SK-N-SH (cell line): ENCODE results near the gene ADAP1. TPM values are rescaled to one million over a fixed set of nuclear protein-coding genes. Genes with fewer than 3 reads are reported as not detected.

Source experiments
- CTCF ChIA-PET: fragments of 300-600, 350-600 bp; formaldehyde crosslinking; extraction: SDS; loops from one replicate; lab custom pipeline; 2021; lab: Yijun Ruan, JAX
- POLR2A ChIA-PET: fragments of 350-600 bp; sonication (Branson Sonifier 250); formaldehyde crosslinking; extraction: SDS; loops from one replicate; lab custom pipeline; 2020; ENCODE audit warnings: antibody characterized with exemption, inconsistent platforms; lab: Yijun Ruan, JAX
- DNase-seq: peaks from one replicate; pipeline ENCODE4 v3.0.0; 2012
- H2AFZ ChIP-seq: fragments of 200-600 bp; sonication (generic); 2 replicates; pipeline ENCODE4 v1.8.1; 2016; ENCODE audit warnings: antibody characterized with exemption, mild to moderate bottlenecking, low read depth
- H3F3A ChIP-seq: fragments of 200-600 bp; sonication (generic); replicated peaks from 2 replicates; pipeline ENCODE3; 2016; ENCODE audit warnings: antibody characterized with exemption, mild to moderate bottlenecking; ENCODE audit not compliant: insufficient read depth
- H3K27ac ChIP-seq, 2 experiments: fragments of 200-500 bp in 1 of 2; fragments of 200-600 bp in 1 of 2; sonication (Bioruptor generic) in 1 of 2; sonication (generic), shearing (Covaris generic) in 1 of 2; 2 replicates each; pipeline versions ENCODE4 v1.5.1 to v1.6.1; 2014 to 2016; ENCODE audit warnings: low read depth in 2 of 2, inconsistent platforms in 1 of 2, low read length in 1 of 2, mild to moderate bottlenecking in 1 of 2, mixed read lengths in 1 of 2
- H3K27me3 ChIP-seq: fragments of 200-600 bp; sonication (generic), shearing (Covaris generic); 2 replicates; pipeline ENCODE4 v1.6.1; 2016; ENCODE audit warnings: mixed run types; ENCODE audit not compliant: insufficient read depth
- H3K36me3 ChIP-seq, 2 experiments: fragments of 200-500 bp in 1 of 2; fragments of 200-600 bp in 1 of 2; sonication (Bioruptor generic) in 1 of 2; sonication (generic) in 1 of 2; replicated peaks in 1 of 2; 2 replicates each; pipeline versions ENCODE3 to v1.5.1; 2014 to 2016; ENCODE audit warnings: low read length in 1 of 2, mild to moderate bottlenecking in 1 of 2; ENCODE audit not compliant: insufficient read depth in 2 of 2, control insufficient read depth in 1 of 2
- H3K4me1 ChIP-seq, 2 experiments: fragments of 200-500 bp in 1 of 2; fragments of 200-600 bp in 1 of 2; sonication (Bioruptor generic) in 1 of 2; sonication (generic), shearing (Covaris generic) in 1 of 2; 2 replicates each; pipeline versions ENCODE4 v1.5.1 to v1.6.1; 2014 to 2016; ENCODE audit warnings: low read depth in 1 of 2, low read length in 1 of 2, mixed run types in 1 of 2; ENCODE audit not compliant: insufficient read depth in 2 of 2, control insufficient read depth in 1 of 2
- H3K4me2 ChIP-seq: fragments of 200-600 bp; sonication (generic), shearing (Covaris generic); 2 replicates; pipeline ENCODE4 v1.6.1; 2017; ENCODE audit warnings: mixed run types
- H3K4me3 ChIP-seq, 2 experiments: fragments of 200-500 bp in 1 of 2; fragments of 200-600 bp in 1 of 2; sonication (Bioruptor generic) in 1 of 2; sonication (generic), shearing (Covaris generic) in 1 of 2; 2 replicates each; pipeline versions ENCODE4 v1.5.1 to v1.8.1; 2014 to 2016; ENCODE audit warnings: low read depth in 2 of 2, inconsistent platforms in 1 of 2, low read length in 1 of 2, mild to moderate bottlenecking in 1 of 2, mixed read lengths in 1 of 2, moderate library complexity in 1 of 2
- H3K79me2 ChIP-seq: fragments of 200-600 bp; sonication (generic); 2 replicates; pipeline ENCODE4 v1.8.1; 2017; ENCODE audit warnings: mild to moderate bottlenecking; ENCODE audit not compliant: insufficient read depth
- H3K9ac ChIP-seq: fragments of 200-600 bp; sonication (generic); 2 replicates; pipeline ENCODE4 v1.6.1; 2017; ENCODE audit warnings: mixed run types
- H3K9me2 ChIP-seq: fragments of 200-600 bp; sonication (generic); 2 replicates; pipeline ENCODE4 v1.6.1; 2017; ENCODE audit warnings: mixed run types
- H3K9me3 ChIP-seq: fragments of 200-600 bp; sonication (generic); 2 replicates; pipeline ENCODE4 v1.6.1; 2017; ENCODE audit warnings: mixed run types, mild to moderate bottlenecking, moderate library complexity
- H4K20me1 ChIP-seq: fragments of 200-600 bp; sonication (generic); 2 replicates; pipeline ENCODE4 v1.6.1; 2017; ENCODE audit warnings: mild to moderate bottlenecking, mixed run types; ENCODE audit not compliant: insufficient read depth
- CHD2 ChIP-seq: fragments of 150-350 bp; IDR thresholded peaks from 2 replicates; pipeline ENCODE4 v1.6.1; 2018; ENCODE audit warnings: low read length; ENCODE audit not compliant: partially characterized antibody
- EP300 ChIP-seq, 2 experiments: IDR thresholded peaks; 2 replicates each; pipeline versions ENCODE4 v1.4.0 to v1.6.1; 2012; ENCODE audit warnings: borderline replicate concordance in 1 of 2, low read depth in 1 of 2, low read length in 1 of 2
- EZH2phosphoT487 ChIP-seq: fragments of 200-600 bp; sonication (generic); IDR thresholded peaks from 2 replicates; pipeline ENCODE4 v1.6.1; 2017; ENCODE audit warnings: low read depth, mixed run types, mild to moderate bottlenecking, antibody characterized with exemption, moderate library complexity, borderline replicate concordance
- GABPA ChIP-seq: IDR thresholded peaks from 2 replicates; pipeline ENCODE4 v1.4.0; 2012; ENCODE audit warnings: low read depth, mild to moderate bottlenecking
- JUND ChIP-seq: IDR thresholded peaks from 2 replicates; pipeline ENCODE4 v1.4.0; 2012
- MAX ChIP-seq: IDR thresholded peaks from 2 replicates; pipeline ENCODE4 v1.4.0; 2012; ENCODE audit warnings: low read depth
- NRF1 ChIP-seq: IDR thresholded peaks from 2 replicates; pipeline ENCODE4 v1.6.1; 2012; ENCODE audit warnings: low read depth, mild to moderate bottlenecking, low read length
- POLR2AphosphoS5 ChIP-seq: IDR thresholded peaks from 2 replicates; pipeline ENCODE4 v1.6.1; 2012; ENCODE audit warnings: low read depth, low read length
- RAD21 ChIP-seq: IDR thresholded peaks from 2 replicates; pipeline ENCODE4 v1.6.1; 2012; ENCODE audit warnings: mild to moderate bottlenecking, low read length
- TCF12 ChIP-seq: IDR thresholded peaks from 2 replicates; pipeline ENCODE4 v1.4.0; 2012
- TEAD4 ChIP-seq: IDR thresholded peaks from 2 replicates; pipeline ENCODE4 v1.4.0; 2012; ENCODE audit warnings: mild to moderate bottlenecking, borderline replicate concordance; ENCODE audit not compliant: insufficient read depth
- ZBTB33 ChIP-seq: IDR thresholded peaks from 2 replicates; pipeline ENCODE4 v1.4.0; 2012; ENCODE audit warnings: low read depth, borderline replicate concordance
- whole genome bisulfite sequencing: methylation state at CpG from one replicate; pipeline ENCODE4 v1.1.6; 2017; ENCODE audit warnings: low lambda C conversion rate; 5-methylcytosine and 5-hydroxymethylcytosine counted together
- polyA plus RNA-seq, 3 experiments: library from polyadenylated mRNA; depleted of rRNA; stranded (reverse); fragments of >200 nt; gene quantifications; 2 replicates each; pipeline ENCODE4 v1.2.3, GENCODE V29; 2012
- TF ChIP-seq, protein P1 (sequence below): fragments of 200-600 bp; sonication (generic); IDR thresholded peaks from 2 replicates; pipeline ENCODE4 v1.6.1; 2017; ENCODE audit warnings: antibody characterized with exemption, mild to moderate bottlenecking, moderate library complexity
- TF ChIP-seq, protein P2 (sequence below): fragments of 150-350 bp; IDR thresholded peaks from 2 replicates; pipeline ENCODE4 v1.6.1; 2016; ENCODE audit warnings: mild to moderate bottlenecking, low read depth, low read length

ADAP1 gene
- polyA plus RNA-seq, 1 of the 3 experiments (the other 2 are of a cell fraction) = 3.2 TPM

GRCh38 chr7:997404-998395, 43.2 kb upstream of the ADAP1 start:
- Histone ChIP-seq H2AFZ (no peak overlapping the region), H3K9me3 (no peaks in the 10 kb centered on the region), H3K9ac (no peak overlapping the region), H3K9me2 (no peaks in the 10 kb centered on the region), H3K4me2 (no peak overlapping the region), H3K36me3 (peaks cover 4 to 44% of the 10 kb centered on the region in 2 experiments), H3K4me3 (no peak overlapping the region), H3K27me3 (no peaks in the 10 kb centered on the region), H3K4me1 (peaks cover 3 to 6% of the 10 kb centered on the region in 2 experiments; a peak in 2 of 4 replicates), H3K27ac (no peak overlapping the region), H4K20me1 (peaks cover 4% of the 10 kb centered on the region; the same call in 1 of the 2 replicates), H3K79me2 (no peaks in the 10 kb centered on the region), H3F3A (peaks cover 10% of the 10 kb centered on the region)
- WGBS = 95% methylated on average over 36 of the region's 45 CpGs
- no peak for DNase-seq
- POLR2A ChIA-PET = no interaction called here
- CTCF ChIA-PET = interaction anchor here (0.8 to 11.2 kb wide), 5 partner anchors 56 to 146 kb away, joined by 3 to 756 read pairs (median 114); partner anchors contain the start of genes GPER1 and GPR146
- TF ChIP-seq MAX = no peak
- TF ChIP-seq POLR2AphosphoS5 = no peak
- TF ChIP-seq JUND = no peak
- TF ChIP-seq CHD2 = no peak
- TF ChIP-seq ZBTB33 = no peak
- no peak for TF ChIP-seq TCF12
- TF ChIP-seq RAD21 = no peak
- TF ChIP-seq EP300 (IDR thresholded peaks at IDR 0.05; ENCODE audit: borderline replicate concordance in 1 of 2, low read depth in 1 of 2, low read length in 1 of 2) = no peak
- TF ChIP-seq GABPA = no peak
- TF ChIP-seq NRF1 = no peak
- TF ChIP-seq TEAD4 = no peak
- TF ChIP-seq EZH2phosphoT487 = no peak
- TF ChIP-seq, protein P1, sequence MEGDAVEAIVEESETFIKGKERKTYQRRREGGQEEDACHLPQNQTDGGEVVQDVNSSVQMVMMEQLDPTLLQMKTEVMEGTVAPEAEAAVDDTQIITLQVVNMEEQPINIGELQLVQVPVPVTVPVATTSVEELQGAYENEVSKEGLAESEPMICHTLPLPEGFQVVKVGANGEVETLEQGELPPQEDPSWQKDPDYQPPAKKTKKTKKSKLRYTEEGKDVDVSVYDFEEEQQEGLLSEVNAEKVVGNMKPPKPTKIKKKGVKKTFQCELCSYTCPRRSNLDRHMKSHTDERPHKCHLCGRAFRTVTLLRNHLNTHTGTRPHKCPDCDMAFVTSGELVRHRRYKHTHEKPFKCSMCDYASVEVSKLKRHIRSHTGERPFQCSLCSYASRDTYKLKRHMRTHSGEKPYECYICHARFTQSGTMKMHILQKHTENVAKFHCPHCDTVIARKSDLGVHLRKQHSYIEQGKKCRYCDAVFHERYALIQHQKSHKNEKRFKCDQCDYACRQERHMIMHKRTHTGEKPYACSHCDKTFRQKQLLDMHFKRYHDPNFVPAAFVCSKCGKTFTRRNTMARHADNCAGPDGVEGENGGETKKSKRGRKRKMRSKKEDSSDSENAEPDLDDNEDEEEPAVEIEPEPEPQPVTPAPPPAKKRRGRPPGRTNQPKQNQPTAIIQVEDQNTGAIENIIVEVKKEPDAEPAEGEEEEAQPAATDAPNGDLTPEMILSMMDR = no peak; the same call in 1 of the 2 replicates
- TF ChIP-seq, protein P2, sequence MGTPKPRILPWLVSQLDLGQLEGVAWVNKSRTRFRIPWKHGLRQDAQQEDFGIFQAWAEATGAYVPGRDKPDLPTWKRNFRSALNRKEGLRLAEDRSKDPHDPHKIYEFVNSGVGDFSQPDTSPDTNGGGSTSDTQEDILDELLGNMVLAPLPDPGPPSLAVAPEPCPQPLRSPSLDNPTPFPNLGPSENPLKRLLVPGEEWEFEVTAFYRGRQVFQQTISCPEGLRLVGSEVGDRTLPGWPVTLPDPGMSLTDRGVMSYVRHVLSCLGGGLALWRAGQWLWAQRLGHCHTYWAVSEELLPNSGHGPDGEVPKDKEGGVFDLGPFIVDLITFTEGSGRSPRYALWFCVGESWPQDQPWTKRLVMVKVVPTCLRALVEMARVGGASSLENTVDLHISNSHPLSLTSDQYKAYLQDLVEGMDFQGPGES = no peak
